ENCODE data around the gene AQP6. TPM values are rescaled to one million over a fixed set of nuclear protein-coding genes. Genes with fewer than 3 reads are reported as not detected.
A peak's percentile ranks its signal among the peaks of the same experiment; 100 is the strongest.

Gene AQP6
- total RNA-seq, 1 experiment from 2014 or later, result not detected

GRCh38 chr12:49944718-49945117 is 28.0 kb upstream of the AQP6 start:
- intact Hi-C loops (cut with micrococcal nuclease; ENCODE audit: unreplicated experiment), result loop anchor here (2.0 kb wide), 1 partner anchor 22 kb away; no protein-coding TSS in a partner anchor
- Histone ChIP-seq H3F3A (ENCODE audit: insufficient read depth, low read depth) (peaks cover 17% of the 10 kb centered on the region; the same call in 1 of the 2 replicates), H4K20me1 (ENCODE audit: insufficient read depth) (no peaks in the 10 kb centered on the region), H3K4me2 (no peak overlapping the region), H2AFZ (no peak overlapping the region), H3K79me2 (ENCODE audit: low read depth) (no peaks in the 10 kb centered on the region), H3K27ac (no peak overlapping the region), H3K36me3 (ENCODE audit: low read depth) (no peaks in the 10 kb centered on the region), H3K9me2 (ENCODE audit: insufficient read depth) (no peaks in the 10 kb centered on the region), H3K4me1 (replicated peaks; ENCODE audit: insufficient read depth) (peaks cover 29% of the 10 kb centered on the region), H3K27me3 (ENCODE audit: insufficient read depth, low read depth) (no peaks in the 10 kb centered on the region), H3K4me3 (no peak overlapping the region), H3K9me3 (ENCODE audit: insufficient read depth, low read depth) (no peaks in the 10 kb centered on the region)
- DNase-seq, result no peak
- ChIA-PET CTCF (interaction anchor here (1.3 to 1.7 kb wide), 2 partner anchors 18 to 126 kb away, joined by 4 to 12 read pairs; no protein-coding TSS in a partner anchor), POLR2A (ENCODE audit: unreplicated experiment) (no interaction called here)
- BruUV-seq (replicated peaks), result no TSS peak
- TF ChIP-seq EZH2 (IDR thresholded peaks at IDR 0.05; ENCODE audit: low read depth) (no peak), CTCF (conservative IDR thresholded peaks at IDR 0.05) (no peak)

GRCh38 chr12:49945394-49946080 is 27.2 kb upstream of the AQP6 start:
- Histone ChIP-seq H2AFZ (no peak overlapping the region), H3K4me1 (replicated peaks; ENCODE audit: insufficient read depth) (peaks cover 29% of the 10 kb centered on the region), H3K9me3 (ENCODE audit: insufficient read depth, low read depth) (no peaks in the 10 kb centered on the region), H3K36me3 (ENCODE audit: low read depth) (no peaks in the 10 kb centered on the region), H3K27me3 (ENCODE audit: insufficient read depth, low read depth) (no peaks in the 10 kb centered on the region), H3K4me2 (peak overlapping the region; percentile 24), H3K27ac (no peak overlapping the region), H3K4me3 (no peak overlapping the region), H3K9me2 (ENCODE audit: insufficient read depth) (no peaks in the 10 kb centered on the region), H3F3A (ENCODE audit: insufficient read depth, low read depth) (peaks cover 17% of the 10 kb centered on the region; the same call in 1 of the 2 replicates), H4K20me1 (ENCODE audit: insufficient read depth) (no peaks in the 10 kb centered on the region), H3K79me2 (ENCODE audit: low read depth) (no peaks in the 10 kb centered on the region)
- CTCF ChIA-PET, result interaction anchor here (0.7 to 1.9 kb wide), 10 partner anchors 9 to 125 kb away, joined by 3 to 12 read pairs (median 4); no protein-coding TSS in a partner anchor
- peak; percentile 62 to 78 for DNase-seq
- POLR2A ChIA-PET (ENCODE audit: unreplicated experiment), result no interaction called here
- intact Hi-C loops (cut with micrococcal nuclease; ENCODE audit: unreplicated experiment), result loop anchor here (2.0 kb wide), 1 partner anchor 21 kb away; no protein-coding TSS in a partner anchor
- TF ChIP-seq CTCF (conservative IDR thresholded peaks at IDR 0.05) (peak; percentile 82), EZH2 (IDR thresholded peaks at IDR 0.05; ENCODE audit: low read depth) (no peak)
- BruUV-seq (replicated peaks), result no TSS peak

- Histone ChIP-seq H3K9me3 (ENCODE audit: insufficient read depth, low read depth) (no peaks in the 10 kb centered on the region), H3K4me3 (no peak overlapping the region), H3K27me3 (ENCODE audit: insufficient read depth, low read depth) (no peaks in the 10 kb centered on the region), H3K79me2 (ENCODE audit: low read depth) (no peaks in the 10 kb centered on the region), H3K36me3 (ENCODE audit: low read depth) (no peaks in the 10 kb centered on the region), H3K4me1 (replicated peaks; ENCODE audit: insufficient read depth) (peaks cover 29% of the 10 kb centered on the region), H3K4me2 (peak overlapping the region; percentile 24; the same call in 1 of the 2 replicates), H3F3A (ENCODE audit: insufficient read depth, low read depth) (peaks cover 17% of the 10 kb centered on the region; the same call in 1 of the 2 replicates), H3K9me2 (ENCODE audit: insufficient read depth) (no peaks in the 10 kb centered on the region), H3K27ac (no peak overlapping the region), H4K20me1 (ENCODE audit: insufficient read depth) (no peaks in the 10 kb centered on the region), H2AFZ (no peak overlapping the region)
- CTCF ChIA-PET, result interaction anchor here (0.7 to 1.9 kb wide), 9 partner anchors 9 to 124 kb away, joined by 3 to 12 read pairs (median 4); no protein-coding TSS in a partner anchor
- POLR2A ChIA-PET (ENCODE audit: unreplicated experiment), result no interaction called here
- TF ChIP-seq EZH2 (IDR thresholded peaks at IDR 0.05; ENCODE audit: low read depth) (no peak), CTCF (conservative IDR thresholded peaks at IDR 0.05) (no peak)
- DNase-seq, result no peak
- intact Hi-C loops (cut with micrococcal nuclease; ENCODE audit: unreplicated experiment), result no loop called here
- no TSS peak for BruUV-seq (replicated peaks)
Observed at GRCh38 chr12:49946086-49946485, 26.7 kb upstream of the AQP6 start.
